ENCODE measurements around the gene SEC14L3.

Gene SEC14L3

DNA sequence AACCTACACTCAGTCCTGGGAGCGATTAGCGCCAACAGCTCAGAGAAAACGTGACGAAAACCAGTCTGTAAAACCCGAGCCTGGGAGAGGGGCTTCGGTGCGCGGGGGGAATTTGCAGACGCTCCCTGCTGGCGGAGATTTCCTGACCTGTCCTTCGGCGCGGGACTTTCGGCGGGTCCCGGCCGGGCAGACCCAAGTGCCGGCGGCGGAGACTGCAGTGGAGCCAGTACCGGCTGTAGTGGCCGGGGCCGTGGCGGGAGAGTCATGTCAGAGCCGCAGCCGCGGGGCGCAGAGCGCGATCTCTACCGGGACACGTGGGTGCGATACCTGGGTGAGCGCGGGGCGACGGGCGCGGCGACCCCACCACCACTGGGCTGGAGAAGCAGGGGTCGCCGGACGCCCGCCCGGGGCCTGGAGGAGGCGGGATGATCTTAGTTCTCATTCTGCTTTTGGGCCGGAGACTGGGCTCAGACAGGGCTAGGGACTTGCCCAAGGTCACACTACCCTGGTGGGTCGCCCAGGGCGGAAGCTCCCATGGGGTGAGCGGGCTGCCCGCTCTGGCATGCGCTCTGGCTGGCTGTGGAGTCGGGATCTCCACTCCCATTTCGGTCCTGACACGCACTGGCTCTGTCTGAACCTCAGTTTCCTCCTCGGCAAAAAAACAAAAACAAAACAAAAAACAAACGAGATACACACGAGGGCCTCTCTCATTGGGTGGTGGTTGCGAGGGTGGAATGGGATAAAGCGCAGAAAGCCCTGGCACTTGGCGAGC, 46.0 kb downstream of the SEC14L3 start, which contains the start of gene MTFP1:
TSS of gene MTFP1 (plus strand) at position 153 of the 772 bp plus-strand sequence. CDS start at position 265, 112 bp downstream.
- no peak for TF ChIP-seq RARB (CRISPR knock-in tag; IDR thresholded peaks at IDR 0.05)
- TF ChIP-seq SNAI2 (CRISPR knock-in tag; IDR thresholded peaks at IDR 0.05): no peak
- TF ChIP-seq, protein P1, sequence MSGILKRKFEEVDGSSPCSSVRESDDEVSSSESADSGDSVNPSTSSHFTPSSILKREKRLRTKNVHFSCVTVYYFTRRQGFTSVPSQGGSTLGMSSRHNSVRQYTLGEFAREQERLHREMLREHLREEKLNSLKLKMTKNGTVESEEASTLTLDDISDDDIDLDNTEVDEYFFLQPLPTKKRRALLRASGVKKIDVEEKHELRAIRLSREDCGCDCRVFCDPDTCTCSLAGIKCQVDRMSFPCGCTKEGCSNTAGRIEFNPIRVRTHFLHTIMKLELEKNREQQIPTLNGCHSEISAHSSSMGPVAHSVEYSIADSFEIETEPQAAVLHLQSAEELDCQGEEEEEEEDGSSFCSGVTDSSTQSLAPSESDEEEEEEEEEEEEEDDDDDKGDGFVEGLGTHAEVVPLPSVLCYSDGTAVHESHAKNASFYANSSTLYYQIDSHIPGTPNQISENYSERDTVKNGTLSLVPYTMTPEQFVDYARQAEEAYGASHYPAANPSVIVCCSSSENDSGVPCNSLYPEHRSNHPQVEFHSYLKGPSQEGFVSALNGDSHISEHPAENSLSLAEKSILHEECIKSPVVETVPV (CRISPR knock-in tag; IDR thresholded peaks at IDR 0.05): no peak
- TF ChIP-seq ZC3H10 (CRISPR knock-in tag; IDR thresholded peaks at IDR 0.05): no peak
- no peak for TF ChIP-seq ZNF70 (CRISPR knock-in tag; IDR thresholded peaks at IDR 0.05)
- TF ChIP-seq GLIS3 (CRISPR knock-in tag; IDR thresholded peaks at IDR 0.05): no peak
- no peak for TF ChIP-seq ZFP30 (CRISPR knock-in tag; IDR thresholded peaks at IDR 0.05)
- TF ChIP-seq, protein P2, sequence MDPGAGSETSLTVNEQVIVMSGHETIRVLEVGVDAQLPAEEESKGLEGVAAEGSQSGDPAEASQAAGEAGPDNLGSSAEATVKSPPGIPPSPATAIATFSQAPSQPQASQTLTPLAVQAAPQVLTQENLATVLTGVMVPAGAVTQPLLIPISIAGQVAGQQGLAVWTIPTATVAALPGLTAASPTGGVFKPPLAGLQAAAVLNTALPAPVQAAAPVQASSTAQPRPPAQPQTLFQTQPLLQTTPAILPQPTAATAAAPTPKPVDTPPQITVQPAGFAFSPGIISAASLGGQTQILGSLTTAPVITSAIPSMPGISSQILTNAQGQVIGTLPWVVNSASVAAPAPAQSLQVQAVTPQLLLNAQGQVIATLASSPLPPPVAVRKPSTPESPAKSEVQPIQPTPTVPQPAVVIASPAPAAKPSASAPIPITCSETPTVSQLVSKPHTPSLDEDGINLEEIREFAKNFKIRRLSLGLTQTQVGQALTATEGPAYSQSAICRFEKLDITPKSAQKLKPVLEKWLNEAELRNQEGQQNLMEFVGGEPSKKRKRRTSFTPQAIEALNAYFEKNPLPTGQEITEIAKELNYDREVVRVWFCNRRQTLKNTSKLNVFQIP (CRISPR knock-in tag; IDR thresholded peaks at IDR 0.05; ENCODE audit: borderline replicate concordance, low read depth): no peak
- no peak for TF ChIP-seq BACH2 (CRISPR knock-in tag; IDR thresholded peaks at IDR 0.05; ENCODE audit: borderline replicate concordance)
- no peak for TF ChIP-seq TCF4 (CRISPR knock-in tag; IDR thresholded peaks at IDR 0.05; ENCODE audit: borderline replicate concordance)
- TF ChIP-seq ARNTL (CRISPR knock-in tag; IDR thresholded peaks at IDR 0.05; ENCODE audit: borderline replicate concordance, low read depth): no peak
- no peak for TF ChIP-seq ZNF565 (CRISPR knock-in tag; conservative IDR thresholded peaks at IDR 0.05; ENCODE audit: low read depth)
- TF ChIP-seq OSR1 (CRISPR knock-in tag; IDR thresholded peaks at IDR 0.05): no peak
- TF ChIP-seq ISL1 (CRISPR knock-in tag; IDR thresholded peaks at IDR 0.05): no peak
- no peak for TF ChIP-seq ZNF8 (CRISPR knock-in tag; IDR thresholded peaks at IDR 0.05)
- peak; percentile 7 for ATAC-seq

DNA sequence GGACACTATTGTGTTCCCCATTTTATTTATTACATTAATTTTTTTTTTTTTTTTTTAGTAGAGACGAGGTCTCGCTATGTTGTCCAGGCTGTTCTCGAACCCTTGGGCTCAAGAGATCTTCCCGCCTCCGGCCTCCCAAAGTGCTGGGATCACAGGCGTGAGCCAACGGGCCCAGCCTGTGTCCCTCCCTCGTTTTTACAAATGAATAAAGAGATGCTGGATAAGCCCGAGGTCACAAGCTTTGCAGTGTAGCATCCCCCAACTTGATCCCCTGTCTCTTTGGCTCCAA, 46.5 kb downstream of the SEC14L3 start:
- ATAC-seq: no peak
- TF ChIP-seq ZNF8 (CRISPR knock-in tag; IDR thresholded peaks at IDR 0.05): no peak
- no peak for TF ChIP-seq GLIS3 (CRISPR knock-in tag; IDR thresholded peaks at IDR 0.05)
- no peak for TF ChIP-seq ZFP30 (CRISPR knock-in tag; IDR thresholded peaks at IDR 0.05)
- TF ChIP-seq BACH2 (CRISPR knock-in tag; IDR thresholded peaks at IDR 0.05; ENCODE audit: borderline replicate concordance): no peak

DNA sequence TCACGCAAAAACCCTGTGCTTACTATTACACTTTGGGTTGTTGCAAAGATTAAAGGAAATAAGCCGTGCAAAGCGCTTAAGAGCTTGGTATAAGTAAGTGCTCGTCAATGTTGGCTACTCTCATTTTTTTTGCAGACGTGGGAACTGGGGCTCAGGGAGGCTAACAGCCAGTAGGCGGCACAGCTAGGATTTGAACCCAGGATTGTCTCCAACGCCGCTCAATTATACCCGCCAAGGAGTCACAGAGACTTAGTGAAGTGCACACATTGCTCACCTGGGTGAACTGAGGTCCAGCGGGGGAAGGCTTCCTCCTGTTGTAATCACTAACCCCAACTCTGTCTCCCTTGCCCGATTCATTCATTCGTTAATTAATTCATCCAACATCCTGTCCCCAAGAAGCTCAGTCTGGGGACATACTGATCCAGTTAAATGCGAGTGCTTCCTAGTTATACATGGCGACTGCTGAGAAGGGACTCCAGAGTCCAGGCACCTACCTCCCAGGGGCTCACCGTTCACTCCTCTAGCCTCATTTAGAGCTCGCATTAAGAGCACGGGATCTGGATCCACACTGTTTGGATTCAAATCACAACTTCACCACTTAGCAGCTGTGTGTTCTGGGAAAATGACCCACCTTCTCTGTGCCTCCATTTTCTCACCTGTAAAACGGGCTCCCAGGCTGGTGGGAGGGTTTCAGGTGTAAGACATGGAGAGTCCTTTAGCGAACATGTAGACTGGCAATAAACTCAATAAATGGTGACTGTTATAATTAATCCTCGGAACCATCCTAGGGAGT, 47.1 kb downstream of the SEC14L3 start:
- TF ChIP-seq, protein P3, sequence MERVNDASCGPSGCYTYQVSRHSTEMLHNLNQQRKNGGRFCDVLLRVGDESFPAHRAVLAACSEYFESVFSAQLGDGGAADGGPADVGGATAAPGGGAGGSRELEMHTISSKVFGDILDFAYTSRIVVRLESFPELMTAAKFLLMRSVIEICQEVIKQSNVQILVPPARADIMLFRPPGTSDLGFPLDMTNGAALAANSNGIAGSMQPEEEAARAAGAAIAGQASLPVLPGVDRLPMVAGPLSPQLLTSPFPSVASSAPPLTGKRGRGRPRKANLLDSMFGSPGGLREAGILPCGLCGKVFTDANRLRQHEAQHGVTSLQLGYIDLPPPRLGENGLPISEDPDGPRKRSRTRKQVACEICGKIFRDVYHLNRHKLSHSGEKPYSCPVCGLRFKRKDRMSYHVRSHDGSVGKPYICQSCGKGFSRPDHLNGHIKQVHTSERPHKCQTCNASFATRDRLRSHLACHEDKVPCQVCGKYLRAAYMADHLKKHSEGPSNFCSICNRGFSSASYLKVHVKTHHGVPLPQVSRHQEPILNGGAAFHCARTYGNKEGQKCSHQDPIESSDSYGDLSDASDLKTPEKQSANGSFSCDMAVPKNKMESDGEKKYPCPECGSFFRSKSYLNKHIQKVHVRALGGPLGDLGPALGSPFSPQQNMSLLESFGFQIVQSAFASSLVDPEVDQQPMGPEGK (CRISPR knock-in tag; IDR thresholded peaks at IDR 0.05; ENCODE audit: borderline replicate concordance): no peak
- TF ChIP-seq TCF4 (CRISPR knock-in tag; IDR thresholded peaks at IDR 0.05; ENCODE audit: borderline replicate concordance): no peak

DNA sequence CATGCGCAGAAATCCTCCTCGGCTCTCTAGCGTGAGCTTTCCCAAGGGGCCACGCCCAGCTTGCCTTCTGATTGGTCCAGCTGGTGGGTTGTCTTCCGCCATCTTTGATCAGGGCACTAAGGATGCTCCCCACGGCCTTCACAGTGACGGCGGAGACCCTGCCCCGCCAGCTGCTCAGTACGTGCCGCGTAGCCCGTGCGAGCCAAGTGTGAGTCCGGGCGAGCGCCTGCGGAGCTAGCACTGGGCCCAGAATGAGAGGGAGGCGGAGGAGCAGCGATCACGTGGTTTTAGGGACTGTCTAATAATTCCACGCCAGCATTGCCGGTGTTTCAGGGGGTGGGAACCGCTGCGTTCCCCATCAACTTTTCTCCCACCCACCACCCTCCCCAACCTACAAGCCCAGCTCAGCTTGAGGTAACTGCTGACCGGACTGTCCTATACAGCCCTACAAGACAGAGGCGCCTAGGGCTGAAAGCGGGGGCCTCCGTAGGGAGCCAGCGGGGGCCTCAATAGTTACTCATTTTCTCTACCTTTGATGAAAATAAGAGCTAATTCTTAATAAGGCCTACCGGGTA, 47.8 kb downstream of the SEC14L3 start:
- peak; percentile 84 for ATAC-seq

More for the DNA sequence above, 47.1 kb downstream of the SEC14L3 start:
- no peak for ATAC-seq

More for the DNA sequence above, 47.8 kb downstream of the SEC14L3 start:
- TF ChIP-seq TCF4 (CRISPR knock-in tag; IDR thresholded peaks at IDR 0.05; ENCODE audit: borderline replicate concordance): 0 out of 2 replicates have a peak, but pooled peaks have one; percentile 24
- TF ChIP-seq, protein P3 (CRISPR knock-in tag; IDR thresholded peaks at IDR 0.05; ENCODE audit: borderline replicate concordance): peak; percentile 80; the same call in 1 of the 2 replicates
- TF ChIP-seq, protein P4, sequence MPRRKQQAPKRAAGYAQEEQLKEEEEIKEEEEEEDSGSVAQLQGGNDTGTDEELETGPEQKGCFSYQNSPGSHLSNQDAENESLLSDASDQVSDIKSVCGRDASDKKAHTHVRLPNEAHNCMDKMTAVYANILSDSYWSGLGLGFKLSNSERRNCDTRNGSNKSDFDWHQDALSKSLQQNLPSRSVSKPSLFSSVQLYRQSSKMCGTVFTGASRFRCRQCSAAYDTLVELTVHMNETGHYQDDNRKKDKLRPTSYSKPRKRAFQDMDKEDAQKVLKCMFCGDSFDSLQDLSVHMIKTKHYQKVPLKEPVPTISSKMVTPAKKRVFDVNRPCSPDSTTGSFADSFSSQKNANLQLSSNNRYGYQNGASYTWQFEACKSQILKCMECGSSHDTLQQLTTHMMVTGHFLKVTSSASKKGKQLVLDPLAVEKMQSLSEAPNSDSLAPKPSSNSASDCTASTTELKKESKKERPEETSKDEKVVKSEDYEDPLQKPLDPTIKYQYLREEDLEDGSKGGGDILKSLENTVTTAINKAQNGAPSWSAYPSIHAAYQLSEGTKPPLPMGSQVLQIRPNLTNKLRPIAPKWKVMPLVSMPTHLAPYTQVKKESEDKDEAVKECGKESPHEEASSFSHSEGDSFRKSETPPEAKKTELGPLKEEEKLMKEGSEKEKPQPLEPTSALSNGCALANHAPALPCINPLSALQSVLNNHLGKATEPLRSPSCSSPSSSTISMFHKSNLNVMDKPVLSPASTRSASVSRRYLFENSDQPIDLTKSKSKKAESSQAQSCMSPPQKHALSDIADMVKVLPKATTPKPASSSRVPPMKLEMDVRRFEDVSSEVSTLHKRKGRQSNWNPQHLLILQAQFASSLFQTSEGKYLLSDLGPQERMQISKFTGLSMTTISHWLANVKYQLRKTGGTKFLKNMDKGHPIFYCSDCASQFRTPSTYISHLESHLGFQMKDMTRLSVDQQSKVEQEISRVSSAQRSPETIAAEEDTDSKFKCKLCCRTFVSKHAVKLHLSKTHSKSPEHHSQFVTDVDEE (CRISPR knock-in tag; IDR thresholded peaks at IDR 0.05): 0 out of 2 replicates have a peak, but pooled peaks have one; percentile 11
- TF ChIP-seq ZNF70 (CRISPR knock-in tag; IDR thresholded peaks at IDR 0.05): no peak

Data from SK-N-SH treated with all-trans-retinoic acid at 6 μM for 48 hours (cell line).